Stimulated activated CD4-positive, alpha-beta T cell treated with anti-CD3 and anti-CD28 coated beads, Interleukin-2, amount 100 ng/mL, for 4 hours (primary cell): Measurements from ENCODE around the gene MYRIP.
"Not testable (repeated sequence)": the region's sequence is repeated elsewhere in the genome, so short reads cannot be mapped to it uniquely, and the experiment has no call there.

ENCODE experiments used
- DNase-seq: peaks from one replicate; pipeline ENCODE4 v3.0.0-alpha.2; 2020; ENCODE audit warnings: low read depth

The MYRIP gene

GRCh38 chr3:40130721-40131120, 321.3 kb downstream of the MYRIP start:
- no peak for DNase-seq

- DNase-seq, result not testable (repeated sequence)
Observed at GRCh38 chr3:40133886-40134575, 324.6 kb downstream of the MYRIP start.

GRCh38 chr3:40137591-40138295, 328.3 kb downstream of the MYRIP start:
- DNase-seq, result no peak

GRCh38 chr3:40143283-40144090, 334.1 kb downstream of the MYRIP start:
- no peak for DNase-seq

GRCh38 chr3:40148827-40149226, 339.4 kb downstream of the MYRIP start:
- no peak for DNase-seq

- DNase-seq, result no peak
Observed at GRCh38 chr3:40152482-40153133, 343.2 kb downstream of the MYRIP start.

DNA sequence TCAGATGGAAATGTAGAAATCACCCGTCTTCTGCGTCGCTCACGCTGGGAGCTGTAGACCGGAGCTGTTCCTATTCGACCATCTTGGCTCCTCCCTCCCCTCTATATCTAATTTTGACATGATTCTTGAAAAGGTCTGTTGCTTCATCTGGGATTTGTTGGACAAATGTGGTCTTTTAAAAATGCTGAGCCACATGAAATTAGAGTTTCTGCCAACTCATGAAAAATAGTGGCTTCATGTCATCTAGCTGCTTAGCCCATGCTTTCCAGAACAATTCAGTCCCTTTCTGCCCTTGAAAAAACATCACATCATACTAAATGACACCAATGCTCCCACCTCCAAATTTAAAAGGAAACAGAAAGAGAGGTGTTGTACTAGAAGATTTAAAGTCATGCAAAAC, 351.5 kb downstream of the MYRIP start:
- no peak for DNase-seq

DNA sequence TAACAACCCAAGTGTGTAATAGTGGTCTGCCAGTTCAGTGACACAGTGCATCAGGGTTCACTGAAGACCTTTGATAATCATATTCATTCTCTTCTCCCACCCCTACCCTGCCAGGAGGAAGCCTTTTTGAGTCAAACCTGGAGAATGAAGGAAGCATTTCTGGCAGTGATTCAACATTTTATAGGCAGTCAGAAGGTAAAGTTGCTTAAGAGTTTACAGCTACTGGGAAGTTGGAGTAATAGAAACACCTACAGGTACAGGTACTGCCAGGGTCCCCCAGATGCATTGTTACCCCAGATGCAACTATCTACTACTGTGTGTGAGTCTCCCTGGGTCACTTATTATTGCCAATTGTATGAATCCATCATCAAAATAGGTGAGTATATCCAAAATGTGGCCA, 353.2 kb downstream of the MYRIP start:
- DNase-seq, result no peak

- no peak for DNase-seq
Observed at GRCh38 chr3:40166997-40167396, 357.6 kb downstream of the MYRIP start.

DNA sequence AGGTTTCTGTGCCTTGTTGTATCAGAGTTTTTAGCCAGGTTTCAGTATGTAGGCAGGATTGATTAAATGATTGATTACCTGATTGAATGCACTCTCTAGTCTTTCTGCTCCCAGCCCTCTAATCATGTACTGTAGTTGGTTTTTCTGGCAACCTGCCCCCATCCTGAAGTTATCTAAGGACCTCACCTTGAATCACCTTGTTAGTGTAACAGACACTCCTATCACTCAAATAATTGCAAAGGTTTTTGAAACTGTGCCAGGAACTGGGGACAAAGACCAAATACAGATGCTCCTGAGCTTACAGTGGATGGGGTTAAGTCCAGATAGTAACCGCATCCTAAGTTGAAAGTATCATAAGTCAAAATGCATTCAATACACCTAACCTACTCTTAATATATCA, 358.5 kb downstream of the MYRIP start:
- DNase-seq, result no peak

DNA sequence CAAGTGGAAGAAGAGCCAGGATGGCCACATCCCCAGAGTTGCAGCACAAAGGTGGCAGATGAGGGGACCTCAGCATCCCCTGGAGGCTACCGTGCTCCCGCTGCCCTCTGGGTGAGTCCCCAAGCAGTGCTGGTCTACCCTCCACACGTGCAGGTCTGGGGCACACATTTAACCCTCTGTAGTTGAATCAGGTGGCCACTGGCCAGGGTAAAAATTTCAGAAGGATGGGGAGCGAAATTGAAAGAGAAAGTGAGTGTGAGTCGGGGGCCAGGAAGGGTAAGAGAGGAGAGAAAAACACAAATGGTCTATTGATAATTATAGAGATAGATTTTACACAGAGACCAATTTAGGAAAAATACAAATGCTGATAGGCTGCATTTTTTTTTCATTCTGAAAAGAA, 360.6 kb downstream of the MYRIP start:
- no peak for DNase-seq

GRCh38 chr3:40170395-40170794, 361.0 kb downstream of the MYRIP start:
- no peak for DNase-seq

GRCh38 chr3:40172560-40172959, 363.2 kb downstream of the MYRIP start:
- no peak for DNase-seq

DNA sequence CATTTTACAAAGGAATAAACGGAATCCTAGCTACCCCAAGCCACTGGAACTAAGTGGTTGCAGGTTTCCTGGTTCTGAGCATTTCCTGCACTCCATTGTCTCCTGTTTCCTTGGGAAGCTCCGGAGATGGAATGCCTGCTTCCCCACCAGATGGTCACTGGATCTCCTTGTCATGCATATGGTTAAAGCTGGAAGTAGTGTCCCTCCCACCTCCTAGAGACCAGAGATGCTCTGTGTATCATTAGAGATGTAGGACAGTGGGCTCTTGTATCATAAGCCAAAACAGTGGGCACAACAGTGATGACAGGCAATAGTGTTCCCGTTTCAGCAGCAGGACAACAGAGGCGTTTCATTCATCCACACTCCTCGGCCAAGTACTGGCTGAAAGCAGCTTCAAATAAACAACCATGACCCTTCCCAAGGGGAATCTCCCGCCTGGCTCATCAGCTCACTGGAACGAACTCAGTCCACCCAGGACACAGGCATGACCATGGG, 363.9 kb downstream of the MYRIP start:
- DNase-seq, result no peak

- DNase-seq, result no peak
Observed at GRCh38 chr3:40178012-40178594, 368.7 kb downstream of the MYRIP start.

GRCh38 chr3:40179016-40179415, 369.6 kb downstream of the MYRIP start:
- peak; percentile 20 for DNase-seq

DNA sequence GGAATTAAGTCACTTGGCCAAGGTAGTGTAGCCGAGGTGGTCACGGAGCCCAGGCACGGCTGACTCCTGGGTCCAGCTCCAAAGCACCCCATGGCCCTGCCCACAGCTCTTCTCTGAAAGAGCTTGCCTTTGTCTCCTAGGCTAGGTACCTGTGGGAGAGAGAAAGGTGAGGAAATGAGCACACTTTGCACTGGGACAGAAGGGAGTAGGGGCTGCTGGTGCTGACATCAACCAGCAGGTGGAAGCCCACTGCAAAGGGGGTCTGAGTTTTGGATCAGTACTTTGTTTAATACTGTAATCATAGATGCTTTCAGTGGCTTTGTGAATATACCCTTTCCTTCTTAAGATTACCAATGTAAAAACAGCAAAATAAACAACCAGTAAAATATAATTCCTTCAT, 371.8 kb downstream of the MYRIP start:
- no peak for DNase-seq

GRCh38 chr3:40185029-40185695, 375.8 kb downstream of the MYRIP start:
- DNase-seq, result no peak

DNA sequence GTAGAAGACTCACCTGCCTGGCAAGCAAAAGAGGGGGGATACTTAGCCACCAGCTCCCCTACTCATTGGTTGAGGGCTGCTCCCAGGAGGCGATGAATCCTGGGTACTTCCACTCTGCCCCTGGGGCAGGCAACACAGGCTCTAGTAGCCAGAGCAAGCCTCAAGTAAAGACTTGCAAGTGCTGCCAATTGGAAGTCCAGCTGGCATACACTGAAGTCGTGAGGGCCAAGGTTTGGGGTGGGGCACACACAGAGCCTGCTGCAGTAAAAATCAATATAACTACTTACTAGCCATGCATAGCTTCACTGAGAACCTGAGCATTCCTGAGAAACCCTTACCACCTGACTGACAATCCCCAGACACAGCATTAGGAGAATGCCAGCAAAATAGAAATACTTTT, 377.1 kb downstream of the MYRIP start:
- DNase-seq, result no peak

- DNase-seq, result no peak
Observed at GRCh38 chr3:40187945-40188344, 378.5 kb downstream of the MYRIP start.

DNA sequence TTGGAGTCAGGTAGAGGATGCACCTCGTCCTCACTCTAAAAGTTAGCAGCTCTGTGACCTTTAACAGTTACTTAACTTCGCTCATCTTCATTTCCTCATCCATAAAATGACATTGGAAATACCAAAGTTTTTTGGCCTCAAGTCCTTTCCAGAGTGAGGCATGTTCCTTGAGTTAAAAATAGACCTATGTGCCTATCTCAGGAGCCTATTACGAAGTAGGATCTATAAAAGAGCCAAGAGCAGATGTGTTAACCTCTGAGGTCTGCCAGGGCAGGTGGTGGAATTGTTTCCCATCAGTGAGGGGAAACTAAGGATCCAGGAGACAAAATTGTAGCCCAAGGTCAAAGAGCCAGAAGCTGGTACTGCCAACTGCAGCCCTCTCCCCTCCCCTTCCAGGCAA, 379.7 kb downstream of the MYRIP start:
- DNase-seq, result no peak
